Measurements from ENCODE around the gene GALM.
"Not testable (repeated sequence)": the region's sequence is repeated elsewhere in the genome, so short reads cannot be mapped to it uniquely, and the experiment has no call there.

The GALM gene

DNA sequence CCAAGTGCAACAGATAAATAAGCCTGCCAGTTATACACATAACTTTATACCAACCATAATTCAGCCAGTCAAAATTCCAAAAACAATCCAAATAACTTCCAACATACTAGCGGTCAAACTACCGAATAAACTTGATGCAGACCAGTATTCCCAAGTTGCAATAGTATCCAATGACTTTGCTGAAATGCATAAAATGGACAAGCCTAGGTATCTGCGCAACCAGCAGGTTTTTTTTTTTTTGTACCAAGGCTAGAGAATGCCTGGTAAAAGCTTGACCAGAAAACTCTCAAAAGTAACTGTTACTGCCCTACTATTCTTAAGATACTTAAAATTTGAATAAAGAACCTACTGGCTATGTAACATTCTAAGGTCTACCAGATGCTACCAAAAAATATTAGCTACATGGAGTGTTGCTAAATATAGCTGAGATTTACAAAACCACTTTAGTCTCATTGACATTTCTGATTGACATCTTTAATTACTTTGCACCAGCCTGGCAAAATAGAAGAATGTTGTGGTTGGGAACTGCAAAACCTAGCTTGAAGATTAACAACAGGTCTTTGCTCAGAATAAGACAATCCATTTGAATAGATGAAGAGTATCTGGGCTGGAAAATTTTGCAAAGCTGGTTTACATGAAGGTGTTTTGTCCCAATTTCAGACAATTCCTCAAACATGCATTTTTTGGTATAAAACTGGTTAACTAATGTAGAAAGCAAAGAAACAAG lies 77.9 kb downstream of the GALM start:
- DNase-seq, result no peak

DNA sequence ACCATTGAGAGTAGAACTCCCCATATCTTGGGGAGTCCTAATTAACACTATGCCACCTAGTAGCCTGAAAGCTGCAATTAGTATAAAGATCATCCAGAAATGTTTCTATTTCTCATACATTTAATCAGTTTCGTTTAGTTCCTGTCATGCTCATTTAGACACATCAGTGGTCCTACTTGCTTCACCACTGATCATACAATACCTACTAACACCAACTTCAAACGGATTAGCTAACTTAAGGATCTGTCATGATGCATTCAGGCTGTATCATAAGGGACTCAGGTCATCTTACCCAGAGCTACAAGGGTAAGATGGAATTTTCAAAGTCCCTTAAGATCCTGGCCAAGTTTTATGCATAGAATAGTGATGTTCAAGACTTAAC lies 78.5 kb downstream of the GALM start:
- DNase-seq, result no peak

DNA sequence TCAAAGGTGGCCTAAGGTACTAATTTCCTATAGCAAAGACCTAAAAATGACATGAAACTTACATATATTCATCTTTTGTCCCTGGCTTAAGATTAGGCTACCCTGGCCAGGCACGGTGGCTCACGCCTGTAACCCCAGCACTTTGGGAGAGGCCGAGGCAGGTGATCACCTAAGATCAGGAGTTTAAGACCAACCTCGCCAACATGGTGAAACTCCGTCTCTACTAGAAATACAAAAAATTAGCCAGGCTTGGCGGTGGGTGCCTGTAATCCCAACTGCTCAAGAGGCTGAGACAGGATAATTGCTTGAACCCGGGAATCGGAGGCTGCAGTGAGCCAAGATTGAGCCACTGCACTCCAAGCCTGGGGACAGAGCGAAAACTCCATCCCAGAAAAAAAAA lies 79.4 kb downstream of the GALM start:
- DNase-seq, result no peak

DNA sequence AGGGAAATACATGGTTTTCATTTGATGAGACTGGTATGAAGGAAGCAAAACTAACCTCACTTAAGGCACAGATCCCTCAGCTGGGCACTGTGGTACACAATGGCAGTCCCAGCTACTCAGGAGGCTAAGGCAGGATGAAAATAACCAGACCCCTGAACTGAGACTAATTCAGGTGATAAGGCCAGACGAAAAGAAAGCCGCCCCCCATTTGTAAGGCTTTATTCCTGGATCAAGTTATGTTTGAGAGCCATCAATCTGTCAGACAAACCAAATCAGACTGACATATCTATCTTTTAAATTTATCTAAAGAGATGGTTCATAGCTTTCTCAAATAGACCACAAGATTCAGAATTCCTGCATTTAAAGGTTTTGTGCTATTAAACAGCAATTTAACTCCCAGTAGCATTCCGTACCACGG lies 81.1 kb downstream of the GALM start:
- no peak for DNase-seq

DNA sequence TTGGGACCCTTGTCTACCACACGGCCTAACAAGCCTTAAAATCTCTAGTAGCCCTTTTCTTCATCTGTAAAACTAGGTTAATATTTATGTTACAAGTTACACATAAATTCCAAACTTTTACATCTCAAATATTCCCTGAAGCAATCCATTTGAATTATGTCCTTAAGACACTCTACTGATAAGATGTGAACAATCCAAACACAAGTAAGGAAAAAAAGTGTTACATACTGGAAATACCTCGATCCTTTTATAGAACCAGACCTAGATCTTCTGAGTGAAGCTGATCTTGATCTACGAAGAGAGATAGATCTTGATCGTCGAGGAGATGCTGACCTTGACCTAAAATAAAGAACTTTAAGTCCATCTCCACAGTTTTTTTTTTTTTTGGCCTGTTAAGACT lies 81.9 kb downstream of the GALM start:
- no peak for DNase-seq

DNA sequence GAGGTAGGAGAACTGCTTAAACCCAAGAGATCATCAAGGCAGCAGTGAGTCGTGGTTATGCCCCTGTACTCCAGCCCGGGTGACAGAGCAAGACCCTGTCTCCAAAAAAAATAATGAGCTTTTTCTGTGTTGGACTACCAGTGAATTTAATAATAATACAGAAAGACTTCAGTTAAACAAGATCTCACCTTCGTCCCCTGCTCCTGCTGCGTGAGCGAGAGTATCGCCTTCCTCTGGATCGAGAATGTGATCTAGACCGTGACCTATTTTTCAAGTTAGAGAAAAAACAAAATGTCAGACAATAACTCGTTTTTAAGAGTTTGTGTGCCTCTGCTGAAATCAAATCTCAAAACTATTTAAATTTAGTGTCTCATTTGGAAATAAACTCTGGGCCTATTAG lies 82.5 kb downstream of the GALM start:
- no peak for DNase-seq

DNA sequence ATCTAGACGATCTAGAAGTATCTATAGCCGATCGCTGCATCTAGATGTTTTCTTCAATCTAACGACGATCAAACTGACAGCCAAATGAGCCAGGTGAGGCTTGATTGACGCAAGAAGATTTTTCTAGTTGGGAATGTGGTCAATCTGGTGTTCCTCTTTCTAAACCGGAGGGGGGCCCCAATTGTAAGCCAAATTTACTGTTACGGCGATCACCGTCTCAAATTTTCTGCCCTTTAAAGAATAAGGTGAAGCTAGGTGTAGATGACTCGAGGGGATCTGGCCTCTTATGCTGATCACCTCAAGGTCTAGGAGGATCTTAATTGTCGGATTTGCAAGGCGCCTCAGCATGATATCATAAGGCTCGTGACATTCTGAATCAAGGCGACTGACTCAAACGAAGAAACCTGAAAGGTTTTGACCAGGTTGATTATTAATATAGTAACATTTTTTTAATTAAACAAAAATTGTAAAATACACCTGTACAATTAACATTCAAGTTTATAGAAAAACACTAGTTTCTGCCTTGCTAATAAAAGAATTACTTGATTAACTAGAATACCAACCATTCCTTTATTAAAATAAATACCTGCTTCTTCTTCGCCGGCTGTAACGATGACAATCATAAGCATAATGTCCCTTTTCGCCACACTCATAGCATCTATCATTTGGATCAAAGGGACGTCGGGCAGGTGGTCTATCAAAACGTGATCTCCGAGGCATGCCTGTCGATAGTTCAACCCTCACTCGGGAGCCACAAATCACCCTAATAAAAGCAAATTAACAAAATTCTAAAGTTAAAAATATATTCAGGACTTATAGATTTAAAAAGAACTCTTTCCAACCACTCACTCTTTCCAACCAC lies 83.3 kb downstream of the GALM start:
- DNase-seq, result no peak

DNA sequence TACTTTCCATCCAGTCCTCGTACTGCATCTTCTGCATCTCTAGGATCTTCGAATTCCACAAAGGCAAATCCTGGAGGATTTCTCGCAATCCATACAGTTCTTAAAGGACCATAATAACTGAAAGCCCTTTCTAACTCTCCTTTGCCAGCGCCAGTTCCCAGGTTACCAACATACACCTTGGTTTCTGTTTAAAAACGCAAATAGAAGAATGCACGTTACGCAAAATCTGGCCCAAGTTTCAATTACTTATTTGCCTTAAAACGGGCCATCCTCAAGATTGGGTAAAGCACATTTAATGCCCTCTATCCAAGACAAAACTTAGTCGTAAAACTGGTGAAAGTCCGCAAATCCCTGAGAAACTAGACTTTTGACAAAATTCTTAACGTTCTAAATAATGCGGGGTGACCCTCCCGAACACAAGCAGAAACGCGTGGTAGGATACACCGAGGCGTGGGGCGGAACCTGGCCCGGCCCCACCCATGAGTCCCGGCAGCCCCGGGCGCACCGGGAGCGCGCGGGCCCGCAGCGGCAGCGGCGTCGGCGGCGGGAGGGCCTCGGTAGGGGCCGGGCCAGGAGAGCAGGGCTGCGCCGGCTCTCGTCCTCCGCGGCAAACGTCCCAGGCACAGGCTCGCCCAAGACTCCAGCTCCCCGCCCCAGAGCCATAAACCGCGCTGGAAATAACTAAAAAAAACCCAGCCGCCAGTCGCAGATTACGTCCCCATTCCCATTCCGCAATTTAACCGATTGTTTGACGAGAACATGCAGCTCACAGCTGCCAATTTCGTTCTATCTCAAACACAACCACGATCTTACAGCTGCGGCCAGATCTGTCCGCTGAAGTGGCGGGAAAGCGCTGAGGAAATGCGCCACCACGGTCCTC lies 84.3 kb downstream of the GALM start:
- DNase-seq, result peak; percentile 59

DNA sequence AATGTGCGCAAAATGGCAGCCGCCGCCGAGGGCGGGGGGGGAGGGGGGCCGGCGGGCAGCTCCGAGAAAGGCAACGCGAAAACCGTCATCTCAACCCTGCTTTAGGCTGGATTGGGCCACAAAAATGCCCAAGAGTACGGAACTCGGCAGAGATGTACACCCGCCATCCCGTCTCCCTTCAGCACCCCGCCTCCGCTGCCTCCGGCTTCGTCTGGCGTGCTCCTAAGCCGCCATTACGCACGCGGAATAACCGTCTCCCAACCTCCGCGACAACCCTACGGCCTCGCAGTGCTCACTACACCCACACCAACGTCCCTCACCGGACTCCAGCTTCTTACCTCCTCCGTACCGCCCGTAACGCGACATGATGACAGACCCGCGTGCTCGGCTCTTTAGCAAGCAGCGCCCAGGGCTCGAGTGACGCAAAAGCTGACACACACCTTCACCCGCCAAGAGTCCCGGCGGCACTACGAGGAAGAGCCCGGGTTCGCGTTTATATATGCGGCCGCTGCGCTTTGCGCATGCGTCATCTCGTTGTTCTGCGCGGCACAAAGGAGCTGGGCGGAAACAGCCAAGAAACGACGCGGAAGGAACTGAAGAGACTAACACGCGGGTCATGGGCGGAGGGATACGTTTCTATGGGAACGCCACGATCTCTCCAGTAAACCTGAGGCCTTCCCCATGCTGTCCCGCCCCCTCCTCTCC lies 85.1 kb downstream of the GALM start, which contains the start of gene SRSF7:
TSS of gene SRSF7 (minus strand) at position 471 of the 705 bp plus-strand sequence. CDS start at position 366, 105 bp downstream.
- DNase-seq, result peak; percentile 99

DNA sequence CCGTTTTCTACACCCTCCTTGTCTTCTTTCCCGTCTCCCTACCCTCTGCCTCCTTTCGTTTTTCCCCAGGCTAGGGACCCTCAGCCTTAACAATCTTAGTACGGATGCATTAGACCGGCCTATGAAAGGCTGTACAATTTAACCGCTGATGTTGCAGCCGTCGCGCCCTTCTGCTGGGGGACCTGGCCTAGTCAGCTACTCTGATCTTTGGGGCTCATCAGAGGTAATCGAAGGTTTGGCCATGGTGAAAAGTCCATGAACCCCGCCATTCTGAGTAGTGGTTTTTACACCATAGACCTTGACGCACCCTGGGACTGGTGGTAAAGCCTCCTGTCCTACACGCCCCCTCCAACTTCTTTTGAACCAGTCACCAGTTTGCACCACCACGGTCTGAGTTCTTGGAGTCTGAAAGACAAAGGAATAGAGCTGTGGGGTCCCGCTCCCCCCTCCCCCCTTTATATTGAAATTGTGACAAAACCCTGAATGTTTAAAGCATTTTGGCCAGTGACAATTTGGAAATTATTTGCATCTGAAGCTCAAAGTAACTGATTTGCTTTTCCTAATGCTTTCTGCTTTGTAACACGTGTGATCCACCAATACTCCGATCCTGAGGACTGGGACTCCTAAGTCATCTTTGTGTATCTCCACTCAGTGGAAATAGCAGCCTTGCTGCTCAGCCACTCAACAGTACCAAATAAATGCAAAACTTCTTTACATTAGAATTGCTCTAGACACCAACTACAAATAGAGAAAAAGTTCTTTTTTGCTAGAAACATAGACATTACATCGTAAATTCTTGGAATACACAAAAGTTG lies 85.9 kb downstream of the GALM start:
- DNase-seq, result no peak

DNA sequence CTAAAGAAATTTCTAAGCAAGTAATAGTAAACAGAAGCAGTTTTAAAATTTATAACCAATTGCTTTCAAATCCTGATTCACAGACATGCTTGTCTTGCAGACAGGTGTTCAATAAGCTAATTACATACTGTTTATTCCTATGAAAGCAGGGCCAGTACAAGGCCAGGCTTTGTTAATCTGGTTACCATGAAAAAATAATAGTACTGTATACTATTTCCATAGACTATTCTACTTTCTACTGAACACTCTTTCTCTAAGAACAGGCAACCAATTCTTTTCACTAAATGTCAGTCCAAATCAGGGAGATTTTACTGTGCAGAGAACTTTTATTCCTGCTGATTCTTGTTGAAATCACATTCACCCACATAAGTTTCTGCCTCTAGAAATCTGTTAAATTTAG lies 88.1 kb downstream of the GALM start:
- DNase-seq, result no peak

DNA sequence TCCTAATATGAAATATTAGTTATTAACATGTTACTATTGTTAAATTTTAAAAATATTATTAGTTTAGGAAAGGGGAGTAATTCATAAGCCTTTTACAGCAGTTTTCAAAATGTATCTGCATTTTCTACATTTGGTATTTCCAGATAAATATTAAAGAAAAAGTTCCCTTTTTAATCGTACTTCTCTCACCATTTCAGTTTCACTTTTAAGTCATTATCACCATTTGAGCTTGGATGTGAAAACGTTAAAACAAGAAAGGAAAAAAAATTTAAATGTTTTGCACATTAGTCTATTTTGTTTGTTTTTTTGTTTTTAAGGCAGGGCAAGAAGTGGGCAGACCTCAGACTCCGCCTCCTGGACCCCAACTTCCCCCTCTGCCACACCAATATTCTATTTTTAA lies 88.6 kb downstream of the GALM start:
- DNase-seq, result no peak

DNA sequence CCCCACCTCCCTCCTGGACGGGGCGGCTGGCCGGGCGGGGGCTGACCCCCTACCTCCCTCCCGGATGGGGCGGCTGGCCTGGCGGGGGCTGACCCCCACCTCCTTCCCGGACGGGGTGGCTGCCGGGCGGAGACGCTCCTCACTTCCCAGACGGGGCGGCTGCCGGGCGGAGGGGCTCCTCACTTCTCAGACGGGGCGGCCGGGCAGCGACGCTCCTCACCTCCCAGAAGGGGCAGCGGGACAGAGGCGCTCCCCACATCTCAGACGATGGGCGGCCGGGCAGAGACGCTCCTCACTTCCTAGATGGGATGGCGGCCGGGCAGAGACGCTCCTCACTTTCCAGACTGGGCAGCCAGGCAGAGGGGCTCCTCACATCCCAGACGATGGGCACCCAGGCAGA lies 90.0 kb downstream of the GALM start:
- not testable (repeated sequence) for DNase-seq

DNA sequence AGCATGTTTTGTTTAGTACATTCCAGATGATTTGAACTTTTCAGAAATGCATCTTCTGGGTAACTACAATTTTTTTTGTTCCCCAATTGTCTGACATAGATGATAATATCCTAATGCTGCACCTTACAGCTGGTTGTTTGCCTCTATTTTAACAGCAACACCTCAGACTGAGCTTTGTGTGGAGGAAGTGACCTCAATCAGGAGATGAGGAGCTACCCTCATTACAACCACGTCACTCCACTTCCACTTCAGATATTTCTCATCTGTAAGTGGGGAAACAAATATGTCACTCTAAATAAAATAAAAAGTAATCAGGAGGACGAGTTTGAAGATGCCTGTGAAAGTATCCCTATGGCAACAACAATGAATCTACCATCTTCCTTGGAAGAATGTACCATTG lies 97.3 kb downstream of the GALM start:
- no peak for DNase-seq

DNA sequence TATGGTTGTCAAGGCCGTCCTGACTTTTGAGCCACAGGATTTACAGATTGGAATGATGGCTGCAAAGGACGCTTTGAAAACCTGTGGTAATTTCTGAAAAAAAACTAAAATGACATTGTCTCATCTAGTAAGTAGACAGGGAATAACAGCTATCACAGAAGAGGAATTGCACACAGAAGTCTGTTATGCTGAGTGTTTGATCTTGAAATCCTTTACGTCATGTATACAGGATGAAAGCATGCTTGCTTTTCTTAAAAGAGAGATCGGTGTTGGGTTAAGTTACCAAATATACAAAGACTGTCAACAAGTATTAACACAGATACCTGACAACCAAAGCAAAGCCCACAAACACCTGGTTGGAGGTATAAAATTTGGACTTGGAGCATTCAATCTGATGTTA lies 97.8 kb downstream of the GALM start:
- no peak for DNase-seq

DNA sequence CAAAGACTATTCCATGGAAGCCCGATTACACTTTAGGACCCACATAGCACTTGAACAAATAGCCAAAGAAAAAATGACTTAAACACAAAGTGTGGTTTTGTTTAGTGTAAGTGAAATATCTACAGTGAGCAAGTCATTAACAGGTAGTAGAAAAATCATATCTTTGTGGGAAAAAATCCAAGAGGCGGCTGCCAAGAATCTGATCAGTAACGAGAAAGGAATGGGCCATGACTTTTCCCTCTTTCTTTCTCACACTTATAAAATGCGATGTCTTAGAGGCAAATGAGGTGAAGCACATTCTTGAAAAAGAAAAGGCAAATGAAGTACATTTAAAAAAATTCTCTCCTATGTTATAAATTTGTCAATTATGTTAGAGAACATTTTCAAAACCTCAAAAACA lies 99.2 kb downstream of the GALM start:
- DNase-seq, result no peak

DNA sequence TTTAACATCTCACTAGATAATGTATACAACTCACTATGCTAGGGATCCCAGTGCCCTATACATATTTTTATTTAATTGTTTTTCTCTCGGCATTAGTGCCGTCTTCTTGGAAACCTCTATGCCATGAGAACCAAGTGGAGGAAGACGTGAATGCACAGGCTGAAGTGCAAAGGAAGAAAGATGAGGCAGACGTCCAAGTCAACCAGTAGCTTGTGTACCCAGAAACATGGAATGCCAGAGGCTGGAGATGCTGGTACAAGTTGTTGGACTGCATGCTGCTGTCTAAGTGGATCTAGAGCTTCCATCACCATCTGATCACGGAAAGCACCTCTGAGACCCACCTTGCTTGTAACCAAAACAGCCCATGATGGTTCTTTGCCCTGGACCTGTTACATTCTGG lies 99.6 kb downstream of the GALM start:
- no peak for DNase-seq

DNA sequence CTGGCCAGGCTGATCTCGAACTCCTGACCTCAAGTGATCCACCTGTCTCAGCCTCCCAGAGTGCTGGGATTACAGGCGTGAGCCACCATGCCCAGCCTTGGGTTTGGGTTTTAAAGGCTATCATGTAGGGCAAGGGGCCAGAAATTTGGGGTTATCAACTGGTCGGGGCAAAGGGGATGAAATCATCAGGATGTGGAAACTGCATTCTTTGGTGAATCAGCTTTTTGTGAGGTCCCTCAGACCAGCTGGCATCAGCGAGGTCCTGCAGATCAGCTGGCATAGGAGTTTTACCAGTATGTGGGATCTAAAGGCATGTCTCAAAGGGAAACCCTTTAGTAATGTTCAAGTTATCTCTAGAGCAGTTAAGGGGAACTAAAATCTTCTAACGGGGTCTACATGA lies 105.7 kb downstream of the GALM start:
- no peak for DNase-seq

DNA sequence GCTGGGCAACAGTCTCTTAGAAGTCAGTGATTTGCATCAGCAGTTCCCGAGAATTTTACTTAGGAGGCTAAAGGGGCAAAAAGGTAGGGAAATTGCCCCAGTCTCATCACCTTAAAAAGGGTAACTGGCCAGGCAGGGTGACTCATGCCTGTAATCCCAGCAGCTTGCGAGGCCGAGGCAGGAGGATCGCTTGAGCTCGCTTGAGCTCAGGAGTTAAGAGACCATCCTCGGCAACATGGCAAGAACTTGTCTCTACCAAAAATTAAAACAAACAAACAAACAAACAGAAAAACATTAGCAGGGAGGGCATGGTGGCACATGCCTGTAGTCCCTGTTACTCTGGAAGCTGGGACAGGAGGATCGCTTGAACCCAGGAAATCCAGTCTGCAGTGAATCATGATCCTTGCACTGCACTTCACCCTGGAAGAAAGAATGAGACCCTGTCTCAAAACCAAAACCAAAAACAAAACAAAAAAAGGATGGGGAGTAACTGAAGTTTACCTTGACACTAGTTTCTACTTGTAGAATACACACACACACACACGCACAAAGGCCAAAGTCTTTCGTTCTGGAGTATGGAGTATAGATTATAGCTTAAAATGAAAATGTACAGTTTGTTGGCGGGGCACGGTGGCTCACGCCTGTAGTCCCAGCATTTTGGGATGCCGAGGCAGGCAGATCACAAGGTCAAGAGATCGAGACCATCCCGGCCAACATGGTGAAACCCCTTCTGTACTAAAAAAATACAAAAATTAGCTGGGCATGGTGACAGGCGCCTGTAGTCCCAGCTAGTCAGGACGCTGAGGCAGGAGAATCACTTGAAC lies 109.4 kb downstream of the GALM start:
- DNase-seq, result no peak

DNA sequence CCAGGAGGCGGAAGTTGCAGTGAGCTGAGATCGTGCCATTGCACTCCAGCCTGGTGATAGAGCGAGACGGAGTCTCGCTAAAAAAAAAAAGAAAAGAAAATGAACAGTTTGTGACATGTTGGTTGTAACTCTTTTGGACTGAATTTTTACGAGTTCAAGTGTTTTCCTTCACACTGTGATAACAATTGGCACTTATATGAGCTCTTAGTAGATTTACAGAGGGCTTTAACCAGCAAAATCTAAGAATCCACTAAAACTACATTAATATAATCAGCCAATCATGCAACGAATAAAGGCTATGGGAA lies 110.0 kb downstream of the GALM start:
- DNase-seq, result no peak

DNA sequence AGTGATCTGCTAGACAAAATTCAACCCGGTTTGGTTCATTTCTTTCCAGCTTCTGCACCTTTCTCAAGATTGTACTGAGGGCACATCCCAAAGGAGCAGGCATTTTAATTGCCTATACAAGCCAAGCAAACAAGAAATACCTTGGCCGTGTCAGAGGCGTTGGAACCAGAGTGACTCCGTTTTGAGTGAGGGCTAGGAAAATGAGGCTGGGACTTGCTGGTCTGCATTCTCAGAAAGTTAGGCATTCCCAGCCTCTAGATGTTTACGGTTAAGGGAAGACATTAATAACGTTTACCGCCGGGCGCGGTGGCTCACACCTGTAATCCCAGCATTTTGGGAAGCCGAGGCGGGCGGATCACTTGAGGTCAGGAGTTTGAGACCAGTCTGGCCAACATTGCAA lies 110.6 kb downstream of the GALM start:
- DNase-seq, result no peak
